Activated naive CD8-positive, alpha-beta T cell treated with anti-CD3 and anti-CD28 coated beads for 36 hours (primary cell): ENCODE measurements around the gene ELOVL5. TPM values are rescaled to one million over a fixed set of nuclear protein-coding genes. Genes with fewer than 3 reads are reported as not detected.
"Not testable (repeated sequence)": the region's sequence is repeated elsewhere in the genome, so short reads cannot be mapped to it uniquely, and the experiment has no call there.

Experiments used
- DNase-seq: peaks from one replicate; pipeline ENCODE4 v3.0.0; 2021
- H3K27ac Mint-ChIP-seq: one replicate; pipeline ENCODE4 v1.8.0; 2022; ENCODE audit warnings: mild to moderate bottlenecking, moderate library complexity, mixed read lengths
- H3K27me3 Mint-ChIP-seq: one replicate; pipeline ENCODE4 v1.8.0; 2022; ENCODE audit warnings: mild to moderate bottlenecking, mixed read lengths
- H3K36me3 Mint-ChIP-seq: one replicate; pipeline ENCODE4 v1.8.0; 2021; ENCODE audit warnings: mild to moderate bottlenecking, mixed read lengths
- H3K4me1 Mint-ChIP-seq: one replicate; pipeline ENCODE4 v1.8.0; 2021; ENCODE audit warnings: mixed read lengths
- H3K4me3 Mint-ChIP-seq: one replicate; pipeline ENCODE4 v1.8.0; 2022; ENCODE audit warnings: mild to moderate bottlenecking, moderate library complexity, mixed read lengths
- H3K9me3 Mint-ChIP-seq: one replicate; pipeline ENCODE4 v1.8.0; 2022; ENCODE audit warnings: mixed read lengths
- total RNA-seq, 2 experiments: library from RNA; stranded (reverse); gene quantifications; one replicate each; pipeline ENCODE4 v1.2.3, GENCODE V29; 2021

ELOVL5 gene
- total RNA-seq, 2 experiments from 2014 or later = 86.2 to 88.3 TPM

DNA sequence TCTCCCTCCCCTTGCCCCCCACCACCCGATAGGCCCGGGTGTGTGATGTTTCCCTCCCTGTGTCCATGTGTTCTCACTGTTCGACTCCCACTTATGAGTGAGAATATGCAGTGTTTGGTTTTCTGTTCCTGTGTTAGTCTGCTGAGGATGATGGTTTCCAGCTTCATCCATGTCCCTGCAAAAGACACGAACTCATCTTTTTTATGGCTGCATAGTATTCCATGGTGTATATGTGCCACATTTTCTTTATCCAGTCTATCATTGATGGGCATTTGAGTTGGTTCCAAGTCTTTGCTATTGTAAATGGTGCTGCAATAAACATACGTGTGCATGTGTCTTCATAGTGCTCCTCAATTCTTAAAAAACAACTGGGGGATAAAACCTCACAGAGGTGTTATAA is 2.7 kb downstream of the ELOVL5 start:
- Mint-ChIP-seq H3K27ac (peak overlapping the region; percentile 87), H3K4me1 (peaks cover 54% of the 10 kb centered on the region), H3K4me3 (peak overlapping the region; percentile 92), H3K36me3 (peaks cover 39% of the 10 kb centered on the region)
- not testable (repeated sequence) for H3K9me3 Mint-ChIP-seq, H3K27me3 Mint-ChIP-seq, DNase-seq

- Mint-ChIP-seq H3K27me3 (no peaks in the 10 kb centered on the region), H3K9me3 (no peaks in the 10 kb centered on the region), H3K4me3 (peak overlapping the region; percentile 47), H3K36me3 (peaks cover 39% of the 10 kb centered on the region), H3K4me1 (peaks cover 58% of the 10 kb centered on the region), H3K27ac (peak overlapping the region; percentile 59)
- DNase-seq = no peak
Observed at GRCh38 chr6:53344969-53345368, 3.8 kb downstream of the ELOVL5 start.

DNA sequence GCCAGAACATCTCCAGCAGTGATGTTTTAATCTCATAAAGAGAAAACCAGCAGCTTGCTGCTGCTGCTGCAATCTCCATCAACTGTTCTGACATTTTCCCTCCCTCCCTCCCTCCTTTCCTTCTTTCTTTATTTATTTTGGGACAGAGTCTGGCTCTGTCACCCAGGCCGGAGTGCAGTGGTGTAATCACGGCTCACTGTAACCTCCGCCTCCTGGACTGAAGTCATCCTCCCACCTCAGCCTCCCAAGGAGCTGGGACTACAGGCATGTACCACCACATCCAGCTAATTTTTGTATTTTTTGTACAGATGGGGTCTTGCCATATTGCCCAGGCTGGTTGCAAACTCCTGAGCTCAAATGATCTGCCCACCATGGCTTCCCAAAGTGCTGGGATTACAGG is 5.7 kb downstream of the ELOVL5 start:
- Mint-ChIP-seq H3K36me3 (peaks cover 42% of the 10 kb centered on the region), H3K4me1 (peaks cover 72% of the 10 kb centered on the region), H3K9me3 (no peaks in the 10 kb centered on the region), H3K27me3 (no peaks in the 10 kb centered on the region), H3K27ac (no peak overlapping the region), H3K4me3 (no peak overlapping the region)
- DNase-seq = no peak

- Mint-ChIP-seq H3K27ac (peak overlapping the region; percentile 8), H3K4me1 (peaks cover 79% of the 10 kb centered on the region), H3K36me3 (peaks cover 47% of the 10 kb centered on the region), H3K4me3 (no peak overlapping the region), H3K9me3 (no peaks in the 10 kb centered on the region), H3K27me3 (no peaks in the 10 kb centered on the region)
- DNase-seq = no peak
Observed at GRCh38 chr6:53342217-53342616, 6.5 kb downstream of the ELOVL5 start.

DNA sequence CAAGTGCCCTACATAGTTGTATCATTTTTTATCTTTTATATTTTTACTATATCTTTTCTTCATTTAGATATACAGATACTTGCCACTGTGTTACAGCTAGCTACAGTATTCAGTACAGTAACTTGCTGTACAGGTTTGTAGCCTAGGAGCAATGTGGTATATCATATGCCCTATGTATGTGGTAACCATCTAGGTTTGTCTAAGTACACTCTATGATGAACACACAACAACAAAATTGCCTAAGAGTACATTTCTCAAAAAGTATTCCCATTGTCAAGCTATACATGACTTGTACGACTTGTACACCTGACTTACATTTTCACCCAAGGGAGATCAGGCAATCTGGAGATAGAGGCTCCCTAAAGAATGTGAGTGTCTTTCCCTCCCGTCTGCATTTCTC is 8.2 kb downstream of the ELOVL5 start:
- H3K4me3 Mint-ChIP-seq = no peak overlapping the region
- H3K4me1 Mint-ChIP-seq = peaks cover 79% of the 10 kb centered on the region
- no peaks in the 10 kb centered on the region for H3K9me3 Mint-ChIP-seq
- no peaks in the 10 kb centered on the region for H3K27me3 Mint-ChIP-seq
- no peak overlapping the region for H3K27ac Mint-ChIP-seq
- peaks cover 39% of the 10 kb centered on the region for H3K36me3 Mint-ChIP-seq
- no peak for DNase-seq

GRCh38 chr6:53339424-53339823 is 9.3 kb downstream of the ELOVL5 start:
- H3K4me3 Mint-ChIP-seq = no peak overlapping the region
- H3K27ac Mint-ChIP-seq = no peak overlapping the region
- H3K27me3 Mint-ChIP-seq = no peaks in the 10 kb centered on the region
- peaks cover 79% of the 10 kb centered on the region for H3K4me1 Mint-ChIP-seq
- H3K9me3 Mint-ChIP-seq = no peaks in the 10 kb centered on the region
- no peak for DNase-seq
- H3K36me3 Mint-ChIP-seq = peaks cover 37% of the 10 kb centered on the region

DNA sequence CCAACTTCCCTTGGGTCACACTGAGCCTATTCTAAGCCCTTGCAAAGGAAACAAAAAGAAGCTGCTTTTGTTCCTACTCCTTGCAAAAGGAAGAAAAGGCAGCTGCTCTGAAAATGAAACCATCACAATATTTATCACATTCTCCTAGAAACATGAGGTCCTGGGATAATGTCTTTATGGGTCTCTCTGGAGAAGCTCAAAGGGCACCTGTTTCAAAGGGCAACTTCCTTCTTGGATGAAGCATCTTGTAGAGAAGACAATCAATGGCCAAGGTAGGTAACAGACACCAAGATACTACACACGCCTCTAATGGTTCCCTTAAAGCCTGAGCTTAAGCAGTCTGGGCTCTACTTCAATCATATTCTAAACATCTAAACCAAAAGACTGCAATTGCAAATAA is 10.4 kb downstream of the ELOVL5 start:
- no peaks in the 10 kb centered on the region for H3K9me3 Mint-ChIP-seq
- H3K4me1 Mint-ChIP-seq = peaks cover 75% of the 10 kb centered on the region
- DNase-seq = no peak
- peaks cover 32% of the 10 kb centered on the region for H3K36me3 Mint-ChIP-seq
- no peak overlapping the region for H3K4me3 Mint-ChIP-seq
- no peaks in the 10 kb centered on the region for H3K27me3 Mint-ChIP-seq
- H3K27ac Mint-ChIP-seq = peak overlapping the region; percentile 13

DNA sequence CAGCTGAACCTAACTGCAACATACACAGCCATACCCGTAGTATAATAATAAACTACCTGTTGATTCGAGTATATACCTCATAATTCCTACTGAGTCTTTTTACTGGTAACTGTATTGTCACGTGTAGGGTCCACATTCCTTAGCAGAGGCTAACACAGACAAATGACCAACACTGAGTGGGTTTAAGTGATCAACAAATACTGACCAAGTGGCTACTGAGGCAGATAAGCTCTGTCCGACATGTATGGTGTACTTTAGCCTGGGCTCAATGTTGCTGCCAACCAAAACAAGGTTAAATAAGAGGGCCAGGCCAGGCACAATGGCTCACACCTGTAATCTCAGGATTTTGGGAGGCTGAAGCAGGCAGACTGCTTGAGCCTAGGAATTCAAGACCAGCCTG is 12.7 kb downstream of the ELOVL5 start:
- Mint-ChIP-seq H3K36me3 (peaks cover 40% of the 10 kb centered on the region), H3K9me3 (peaks cover 2% of the 10 kb centered on the region), H3K4me1 (peaks cover 78% of the 10 kb centered on the region), H3K27ac (peak overlapping the region; percentile 98), H3K4me3 (peak overlapping the region; percentile 83), H3K27me3 (no peaks in the 10 kb centered on the region)
- no peak for DNase-seq

DNA sequence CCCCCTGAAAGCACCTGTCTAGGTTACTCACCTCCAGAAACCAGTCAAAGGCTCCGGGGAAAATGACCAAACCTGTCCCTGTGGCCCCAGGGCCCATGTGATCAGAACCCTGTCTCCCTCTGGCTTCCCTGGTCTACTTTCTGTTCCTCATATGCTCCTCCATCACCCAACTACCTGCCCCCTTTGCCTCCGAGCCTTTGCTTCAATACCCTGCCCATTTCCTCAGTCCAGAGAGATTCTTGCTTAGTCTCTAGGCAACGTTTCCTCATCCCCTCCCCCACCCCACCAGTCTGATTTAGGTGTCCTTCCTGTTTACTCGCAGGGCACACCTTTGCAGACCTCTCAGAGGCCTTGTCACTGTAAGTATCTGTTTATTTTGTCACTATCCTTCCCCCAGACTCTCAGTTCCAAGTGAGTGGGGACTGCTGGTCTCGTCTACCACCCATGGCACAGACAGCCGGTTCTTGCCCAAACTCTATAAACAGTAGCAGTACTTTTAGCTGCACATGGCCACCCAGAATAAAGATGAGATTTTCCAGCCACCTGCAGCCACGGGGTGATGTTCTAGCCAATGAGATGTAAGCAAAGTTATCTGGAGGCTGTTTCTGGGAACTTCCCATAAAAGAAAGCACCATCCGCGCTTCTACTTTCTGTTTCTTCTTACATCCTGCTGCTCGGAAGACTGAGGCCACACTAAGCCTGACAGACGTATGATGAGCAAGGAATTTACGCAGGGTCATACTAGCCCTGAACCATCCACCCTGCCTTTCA is 13.3 kb downstream of the ELOVL5 start:
- Mint-ChIP-seq H3K9me3 (peaks cover 2% of the 10 kb centered on the region), H3K4me1 (peaks cover 77% of the 10 kb centered on the region)

GRCh38 chr6:53333439-53334408 is 15.0 kb downstream of the ELOVL5 start:
- peak overlapping the region; percentile 89 for H3K27ac Mint-ChIP-seq
- H3K4me1 Mint-ChIP-seq = peaks cover 68% of the 10 kb centered on the region
- no peaks in the 10 kb centered on the region for H3K27me3 Mint-ChIP-seq
- H3K4me3 Mint-ChIP-seq = no peak overlapping the region
- peaks cover 2% of the 10 kb centered on the region for H3K9me3 Mint-ChIP-seq
- H3K36me3 Mint-ChIP-seq = peaks cover 42% of the 10 kb centered on the region
- DNase-seq = no peak

More for the DNA sequence above, 13.3 kb downstream of the ELOVL5 start:
- Mint-ChIP-seq H3K4me3 (peak overlapping the region; percentile 83), H3K36me3 (peaks cover 44% of the 10 kb centered on the region), H3K27me3 (no peaks in the 10 kb centered on the region), H3K27ac (peak overlapping the region; percentile 98)
- DNase-seq = peak; percentile 67

DNA sequence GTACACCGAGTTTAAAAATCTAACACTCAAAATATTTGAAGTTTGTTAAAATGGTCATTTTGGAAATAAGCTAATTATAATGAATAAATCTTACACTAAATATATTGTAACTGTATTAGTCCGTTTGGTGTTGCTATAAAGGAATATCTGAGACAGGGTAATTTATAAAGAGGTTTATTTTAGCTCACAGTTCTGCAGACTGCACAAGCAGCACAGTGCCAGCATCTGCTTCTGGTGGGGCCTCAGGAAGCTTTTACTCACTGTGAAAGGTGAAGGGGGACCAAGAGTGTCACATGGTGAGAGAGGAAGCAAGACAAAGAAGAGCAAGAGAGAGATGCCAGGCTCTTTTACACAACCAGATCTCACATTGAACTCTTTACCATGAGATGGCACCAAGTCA is 17.1 kb downstream of the ELOVL5 start:
- Mint-ChIP-seq H3K27me3 (no peaks in the 10 kb centered on the region), H3K4me1 (peaks cover 64% of the 10 kb centered on the region), H3K4me3 (no peak overlapping the region), H3K27ac (peak overlapping the region; percentile 13), H3K9me3 (peaks cover 2% of the 10 kb centered on the region), H3K36me3 (peaks cover 39% of the 10 kb centered on the region)
- no peak for DNase-seq

DNA sequence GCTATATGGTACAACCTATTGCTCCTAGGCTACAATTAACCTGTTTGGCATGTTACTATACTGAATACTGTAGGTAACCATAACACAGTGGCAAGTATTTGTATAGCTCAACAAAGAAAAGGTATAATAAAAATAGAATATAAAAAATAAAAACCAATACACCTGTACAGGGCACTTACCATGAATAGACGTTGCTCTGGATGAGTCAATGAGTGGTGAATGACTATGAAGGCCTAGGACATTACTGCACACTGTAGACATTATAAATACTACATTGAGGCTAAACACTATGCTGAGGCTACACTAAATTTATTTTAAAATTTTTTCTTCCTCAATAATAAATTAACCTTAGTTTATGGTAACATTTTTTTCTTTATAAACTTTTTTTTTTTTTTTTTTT is 18.6 kb downstream of the ELOVL5 start:
- H3K27me3 Mint-ChIP-seq = no peaks in the 10 kb centered on the region
- H3K27ac Mint-ChIP-seq = no peak overlapping the region
- peaks cover 48% of the 10 kb centered on the region for H3K36me3 Mint-ChIP-seq
- DNase-seq = no peak
- H3K4me1 Mint-ChIP-seq = peaks cover 66% of the 10 kb centered on the region
- H3K9me3 Mint-ChIP-seq = peaks cover 2% of the 10 kb centered on the region
- H3K4me3 Mint-ChIP-seq = no peak overlapping the region

GRCh38 chr6:53328375-53328774 is 20.4 kb downstream of the ELOVL5 start:
- Mint-ChIP-seq H3K27ac (no peak overlapping the region), H3K4me1 (peaks cover 58% of the 10 kb centered on the region), H3K36me3 (peaks cover 45% of the 10 kb centered on the region), H3K27me3 (no peaks in the 10 kb centered on the region), H3K9me3 (peaks cover 2% of the 10 kb centered on the region), H3K4me3 (no peak overlapping the region)
- no peak for DNase-seq

- Mint-ChIP-seq H3K9me3 (peaks cover 2% of the 10 kb centered on the region), H3K4me3 (no peak overlapping the region), H3K36me3 (peaks cover 39% of the 10 kb centered on the region), H3K4me1 (peaks cover 57% of the 10 kb centered on the region), H3K27me3 (no peaks in the 10 kb centered on the region), H3K27ac (peak overlapping the region; percentile 22)
- DNase-seq = no peak
Observed at GRCh38 chr6:53327017-53327395, 21.7 kb downstream of the ELOVL5 start.

DNA sequence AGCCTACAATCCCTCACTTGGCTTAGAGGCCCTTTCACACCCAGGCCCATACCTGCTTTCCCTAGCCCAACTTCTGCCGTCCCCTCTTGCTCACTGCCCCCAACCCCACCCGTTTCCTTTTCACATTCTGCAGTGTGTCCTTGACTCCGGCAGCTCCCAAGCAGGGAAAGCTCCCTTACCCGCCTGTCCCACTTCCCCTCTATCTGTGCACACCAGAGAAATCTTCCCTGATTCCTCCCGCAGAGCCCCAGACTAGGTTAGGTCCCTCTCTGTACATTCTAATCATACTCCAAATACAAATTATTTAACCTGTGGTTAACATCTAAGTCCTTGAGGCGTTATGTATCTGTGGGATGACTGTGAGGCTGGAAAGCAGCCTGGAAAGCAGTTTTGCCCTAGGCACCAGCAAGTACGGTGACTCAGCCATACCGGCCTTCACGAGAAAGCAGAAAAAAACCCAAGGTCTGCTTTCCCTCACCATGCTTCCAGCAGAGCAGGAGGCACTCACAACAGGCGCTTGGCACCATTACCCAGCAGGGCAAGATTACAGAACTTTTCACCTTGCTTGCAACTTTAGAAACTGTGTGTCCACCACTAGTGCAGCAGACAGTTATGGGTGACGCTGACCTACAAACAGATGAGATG is 22.3 kb downstream of the ELOVL5 start:
- peaks cover 34% of the 10 kb centered on the region for H3K36me3 Mint-ChIP-seq
- peaks cover 55% of the 10 kb centered on the region for H3K4me1 Mint-ChIP-seq
- H3K27ac Mint-ChIP-seq = peak overlapping the region; percentile 22
- no peaks in the 10 kb centered on the region for H3K9me3 Mint-ChIP-seq
- no peaks in the 10 kb centered on the region for H3K27me3 Mint-ChIP-seq
- no peak for DNase-seq
- no peak overlapping the region for H3K4me3 Mint-ChIP-seq
